HG02981 (cell line): ENCODE data around the gene CCDC92.

Source experiments
- ATAC-seq: cut with Tn5 transposase; IDR thresholded peaks from one replicate; pipeline ENCODE4 v1.9.1; 2021; ENCODE audit warnings: mild to moderate bottlenecking, moderate library complexity; ENCODE audit not compliant: unreplicated experiment

CCDC92 gene, protein sequence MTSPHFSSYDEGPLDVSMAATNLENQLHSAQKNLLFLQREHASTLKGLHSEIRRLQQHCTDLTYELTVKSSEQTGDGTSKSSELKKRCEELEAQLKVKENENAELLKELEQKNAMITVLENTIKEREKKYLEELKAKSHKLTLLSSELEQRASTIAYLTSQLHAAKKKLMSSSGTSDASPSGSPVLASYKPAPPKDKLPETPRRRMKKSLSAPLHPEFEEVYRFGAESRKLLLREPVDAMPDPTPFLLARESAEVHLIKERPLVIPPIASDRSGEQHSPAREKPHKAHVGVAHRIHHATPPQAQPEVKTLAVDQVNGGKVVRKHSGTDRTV

GRCh38 chr12:123972457-123973401 is at the start of gene CCDC92, which contains the start of gene ZNF664:
Gene CCDC92, minus strand, starts transcription at chr12:123972831. Its CDS starts 28,526 bp downstream, at chr12:123944305.
Gene ZNF664, plus strand, starts transcription at chr12:123973215. Its CDS starts 38,930 bp downstream, at chr12:124012145.
- peak; percentile 86 for ATAC-seq

GRCh38 chr12:124022161-124022560 is 49.5 kb upstream of the CCDC92 start:
- no peak for ATAC-seq

GRCh38 chr12:124021007-124021406 is 48.4 kb upstream of the CCDC92 start:
- no peak for ATAC-seq

DNA sequence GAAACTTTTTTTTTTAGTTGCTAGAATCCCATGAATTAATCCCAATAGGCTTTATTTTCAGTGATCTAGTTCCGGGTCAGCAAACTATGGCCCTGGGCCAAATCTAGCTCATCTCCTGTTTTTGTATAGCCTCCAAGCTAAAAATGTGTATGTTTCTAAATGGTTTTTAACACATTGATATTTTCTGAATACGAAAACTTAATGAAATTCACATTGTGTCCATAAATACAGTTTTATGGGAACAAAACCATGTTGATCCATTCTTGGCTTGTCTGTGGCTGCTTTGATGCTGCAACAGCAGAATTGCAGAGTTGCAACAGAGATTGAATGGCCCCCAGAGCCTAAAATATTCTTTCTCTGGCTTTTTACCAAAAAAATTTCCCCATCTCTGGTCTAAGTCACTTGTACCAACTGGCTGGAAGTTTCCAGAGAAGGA is 47.9 kb upstream of the CCDC92 start:
- no peak for ATAC-seq

- no peak for ATAC-seq
Observed at GRCh38 chr12:124019115-124019514, 46.5 kb upstream of the CCDC92 start.

DNA sequence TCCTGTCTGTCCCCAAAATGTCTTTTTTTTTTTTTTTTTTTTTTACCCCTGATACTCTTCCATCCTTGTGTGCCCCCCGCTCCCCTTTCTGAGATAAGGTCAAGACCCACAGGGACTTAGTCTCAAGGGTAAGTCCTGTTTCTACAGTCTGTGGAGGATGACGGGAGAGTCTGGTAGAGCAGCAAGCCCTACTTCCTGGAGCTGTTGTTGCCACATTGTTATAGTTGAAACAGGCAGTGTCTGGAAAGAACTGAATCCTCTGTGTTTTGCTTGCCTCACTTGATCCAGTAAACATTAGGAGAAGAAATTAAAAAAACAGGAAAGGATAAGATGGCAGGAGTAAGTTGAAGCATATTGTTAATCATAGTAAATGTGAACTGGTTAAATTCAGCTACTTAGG is 45.9 kb upstream of the CCDC92 start:
- no peak for ATAC-seq

DNA sequence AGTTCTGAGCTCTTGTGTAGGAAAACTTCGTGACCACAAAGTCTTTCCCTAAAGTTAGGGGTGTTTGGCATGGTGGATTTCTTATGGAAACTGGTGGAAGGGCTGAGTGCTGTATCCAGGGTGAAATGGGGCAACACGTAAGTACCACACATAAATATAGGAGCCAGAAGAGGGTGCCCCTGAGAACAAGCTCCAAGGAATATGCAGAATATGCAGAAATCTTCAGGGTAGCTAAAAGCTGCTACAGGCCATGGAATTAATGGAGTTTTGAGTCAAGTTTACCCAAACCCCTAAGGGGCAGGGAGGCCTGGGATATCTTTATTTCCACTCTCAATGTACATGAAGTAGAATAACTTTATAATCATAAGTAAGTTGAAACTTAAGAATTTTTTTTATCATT is 44.4 kb upstream of the CCDC92 start:
- no peak for ATAC-seq

- ATAC-seq, result no peak
Observed at GRCh38 chr12:124015494-124016461, 43.1 kb upstream of the CCDC92 start.

GRCh38 chr12:124013073-124013472 is 40.4 kb upstream of the CCDC92 start:
- no peak for ATAC-seq

GRCh38 chr12:124011435-124012115 is 38.9 kb upstream of the CCDC92 start:
- no peak for ATAC-seq

- no peak for ATAC-seq
Observed at GRCh38 chr12:124010687-124011086, 38.1 kb upstream of the CCDC92 start.

GRCh38 chr12:124009781-124010180 is 37.1 kb upstream of the CCDC92 start:
- no peak for ATAC-seq

DNA sequence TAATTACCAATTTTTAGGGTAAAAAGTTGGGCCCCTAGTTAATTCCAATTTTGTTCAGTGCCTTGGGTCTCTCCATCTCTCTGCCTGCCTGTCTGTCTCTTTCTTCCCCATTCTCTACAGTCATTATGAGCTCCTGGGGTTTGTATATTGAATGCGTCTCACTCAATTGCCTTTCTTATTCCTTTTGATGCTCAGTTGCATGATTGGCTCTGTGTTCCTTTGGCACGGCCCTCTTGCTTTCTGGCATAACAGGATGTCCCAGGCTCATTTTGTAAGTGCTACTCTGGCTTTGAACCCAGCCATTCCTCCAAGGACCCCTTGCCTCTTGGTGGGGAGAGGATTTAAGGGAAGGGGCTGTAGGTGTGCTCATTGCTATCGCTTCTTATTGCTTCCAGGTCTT is 36.0 kb upstream of the CCDC92 start:
- no peak for ATAC-seq

DNA sequence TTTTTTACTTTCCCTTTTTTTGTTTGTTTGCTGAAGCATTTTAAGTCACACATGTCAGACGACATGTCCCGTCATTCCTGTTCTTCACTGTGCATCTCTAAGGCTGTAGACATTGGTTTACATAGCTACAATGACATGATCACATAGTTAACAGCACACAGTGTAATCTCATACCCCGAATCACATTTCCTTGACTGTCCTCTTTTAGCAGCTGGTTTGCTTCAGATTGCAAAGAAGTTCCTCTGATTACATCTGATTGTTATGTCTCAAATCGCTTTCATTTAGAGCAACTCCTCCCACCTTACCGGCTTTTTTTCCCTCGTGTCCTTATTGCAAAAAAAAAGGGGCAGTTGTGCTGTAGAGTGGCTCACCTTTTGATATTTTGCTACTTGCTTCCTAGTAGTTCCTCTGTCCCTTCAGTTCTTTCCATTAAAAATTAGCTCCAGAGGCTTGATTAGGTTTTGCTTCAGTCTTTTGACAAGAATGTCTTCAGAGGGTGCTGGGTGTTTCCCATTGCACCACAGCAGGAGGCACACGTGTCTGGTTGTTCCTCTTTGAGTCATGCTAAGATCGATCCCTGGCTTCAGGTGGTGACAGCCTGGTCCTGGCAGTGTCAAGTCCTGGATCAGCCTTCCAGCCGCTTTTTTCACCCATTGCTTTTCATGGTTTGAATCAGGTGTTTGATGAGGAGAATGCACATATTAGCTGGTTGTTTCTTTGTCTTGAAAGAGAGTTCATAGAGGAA is 35.4 kb upstream of the CCDC92 start:
- no peak for ATAC-seq

DNA sequence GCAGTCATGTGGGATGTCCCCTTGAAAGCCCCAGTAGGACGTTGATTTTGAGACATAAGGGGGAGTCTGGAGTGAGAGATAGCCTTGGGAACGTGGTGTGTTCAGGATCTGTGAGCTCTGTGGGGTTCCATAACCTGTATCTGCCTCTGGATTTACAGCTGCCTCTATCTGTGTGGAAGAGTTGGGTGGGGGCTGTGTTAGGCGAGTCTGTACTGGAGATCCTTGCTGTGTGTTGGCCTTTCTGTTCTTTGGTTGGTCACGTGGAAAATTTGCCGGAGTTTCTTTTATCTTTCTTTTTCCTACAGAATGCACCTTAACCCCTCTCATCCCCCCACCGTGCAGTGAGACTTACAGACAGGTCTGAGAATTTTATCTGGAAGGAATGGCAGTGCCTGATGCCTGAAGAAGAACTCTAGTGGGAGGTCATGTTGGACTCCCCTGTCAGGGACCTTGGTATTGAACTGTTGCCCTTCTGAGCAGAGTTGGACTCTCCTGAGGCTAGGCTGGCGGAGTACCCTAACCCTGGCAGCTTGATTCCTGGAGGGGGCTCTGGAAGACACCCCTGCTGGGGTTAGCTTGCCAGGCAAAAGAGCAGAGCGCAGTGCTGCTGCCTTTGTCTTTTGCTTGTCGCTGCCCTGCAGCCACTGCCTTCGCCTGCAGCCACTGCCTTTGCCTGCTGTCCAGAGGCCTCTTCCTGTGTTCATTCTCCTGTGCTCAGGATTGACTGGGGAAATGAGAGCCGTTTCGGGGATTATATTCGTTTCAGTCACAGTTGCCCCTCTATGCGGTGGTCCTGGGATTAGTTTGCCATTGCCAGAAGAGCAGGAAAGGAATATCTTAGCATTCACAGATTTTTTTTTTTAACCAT is 34.4 kb upstream of the CCDC92 start:
- ATAC-seq, result no peak

GRCh38 chr12:124006085-124006845 is 33.6 kb upstream of the CCDC92 start:
- no peak for ATAC-seq

DNA sequence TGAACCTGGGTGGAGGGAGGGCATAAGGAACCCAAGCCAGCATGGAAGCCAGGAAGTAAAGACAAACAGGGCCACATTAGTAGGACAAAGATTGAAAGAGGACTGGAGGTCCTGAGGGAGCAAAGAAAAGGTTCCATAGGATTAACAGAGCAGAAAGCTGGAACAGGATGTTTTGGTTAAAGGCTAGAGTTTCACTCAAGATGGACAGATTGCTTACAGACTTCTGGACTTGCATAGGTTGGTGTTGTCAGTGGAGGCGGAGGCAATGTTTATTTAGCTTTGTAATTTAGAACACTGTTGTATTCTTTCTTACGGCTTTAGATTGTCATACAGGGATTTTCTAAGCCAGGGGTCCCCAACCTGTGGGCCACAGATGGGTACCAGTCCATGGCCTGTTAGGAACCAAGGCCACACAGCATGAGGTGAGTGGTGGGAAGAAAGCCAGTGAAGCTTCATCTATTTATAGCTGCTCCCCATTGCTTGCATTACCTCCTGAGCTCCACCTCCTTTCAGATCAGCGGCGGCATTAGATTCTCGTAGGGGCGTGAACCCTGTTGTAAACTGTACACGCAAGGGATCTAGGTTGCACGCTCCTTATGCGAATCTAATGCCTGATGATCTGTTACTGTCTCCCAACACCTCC is 31.7 kb upstream of the CCDC92 start:
- no peak for ATAC-seq
